NCI-H446 (cell line): ENCODE data around the gene C11orf97.
"Not testable (repeated sequence)": the region's sequence is repeated elsewhere in the genome, so short reads cannot be mapped to it uniquely, and the experiment has no call there.

ENCODE experiments used
- DNase-seq, 2 experiments: peaks; one replicate each; lab custom pipeline; 2025; lab: John Stamatoyannopoulos, UW

Gene C11orf97, protein sequence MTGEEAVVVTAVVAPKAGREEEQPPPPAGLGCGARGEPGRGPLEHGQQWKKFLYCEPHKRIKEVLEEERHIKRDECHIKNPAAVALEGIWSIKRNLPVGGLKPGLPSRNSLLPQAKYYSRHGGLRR

DNA sequence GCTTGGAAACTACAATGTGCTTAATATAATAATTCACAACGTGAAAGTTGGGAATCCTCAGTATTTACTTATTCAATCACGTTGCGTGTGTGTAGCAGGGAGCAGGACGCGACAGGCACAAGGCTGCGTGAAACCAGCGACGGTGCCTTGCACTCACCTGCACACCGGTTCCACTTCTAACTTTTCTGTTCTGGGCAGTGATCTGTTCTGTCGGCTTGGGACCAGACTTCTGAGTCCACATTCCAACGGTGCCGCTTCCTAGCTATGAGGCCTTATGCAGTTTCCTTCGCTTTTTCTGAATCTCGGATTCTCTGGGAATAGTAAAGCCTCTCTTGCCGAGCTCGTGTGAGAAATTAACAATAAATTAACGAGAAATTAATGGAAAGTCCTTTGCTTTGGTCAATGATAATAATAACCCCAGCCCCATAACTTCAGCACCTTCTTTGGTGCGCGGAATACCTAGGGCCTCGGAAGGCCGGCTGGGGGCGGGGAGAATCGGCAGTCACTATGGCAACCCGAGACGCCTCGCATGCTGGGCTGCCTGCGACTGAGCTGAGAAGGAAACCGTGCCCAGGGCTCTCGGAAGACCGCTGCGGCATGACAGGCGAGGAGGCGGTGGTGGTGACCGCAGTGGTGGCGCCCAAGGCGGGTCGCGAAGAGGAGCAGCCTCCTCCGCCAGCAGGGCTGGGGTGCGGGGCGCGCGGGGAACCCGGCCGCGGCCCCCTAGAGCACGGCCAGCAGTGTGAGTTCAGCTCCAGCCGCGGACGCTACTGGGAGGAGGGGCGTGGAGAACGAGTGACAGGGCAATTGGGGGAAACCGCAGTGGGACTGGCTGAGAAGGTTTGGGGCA is at the start of gene C11orf97:
C11orf97 (plus strand) TSS at position 530 of the 850 bp plus-strand sequence; CDS start at position 598, 68 bp downstream.
- no peak for DNase-seq

DNA sequence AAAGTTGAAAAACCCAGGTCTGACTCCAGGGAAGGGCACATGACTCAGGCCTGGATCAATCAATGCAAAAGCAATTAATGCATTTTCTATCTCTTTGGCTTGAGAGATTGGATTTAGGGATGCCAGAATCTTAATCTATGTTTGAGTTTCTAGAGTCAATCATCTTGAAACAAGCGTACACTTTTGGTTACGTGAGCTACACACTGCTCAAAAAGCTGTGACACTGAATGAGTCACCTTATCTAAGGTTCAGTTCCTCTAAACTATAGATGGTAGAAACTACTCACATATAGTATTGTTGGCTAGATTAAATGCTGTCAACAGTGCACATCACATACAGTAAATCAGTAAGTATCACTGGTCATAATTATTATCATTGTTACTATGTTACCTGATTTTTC is 42.8 kb upstream of the C11orf97 start:
- DNase-seq = no peak

DNA sequence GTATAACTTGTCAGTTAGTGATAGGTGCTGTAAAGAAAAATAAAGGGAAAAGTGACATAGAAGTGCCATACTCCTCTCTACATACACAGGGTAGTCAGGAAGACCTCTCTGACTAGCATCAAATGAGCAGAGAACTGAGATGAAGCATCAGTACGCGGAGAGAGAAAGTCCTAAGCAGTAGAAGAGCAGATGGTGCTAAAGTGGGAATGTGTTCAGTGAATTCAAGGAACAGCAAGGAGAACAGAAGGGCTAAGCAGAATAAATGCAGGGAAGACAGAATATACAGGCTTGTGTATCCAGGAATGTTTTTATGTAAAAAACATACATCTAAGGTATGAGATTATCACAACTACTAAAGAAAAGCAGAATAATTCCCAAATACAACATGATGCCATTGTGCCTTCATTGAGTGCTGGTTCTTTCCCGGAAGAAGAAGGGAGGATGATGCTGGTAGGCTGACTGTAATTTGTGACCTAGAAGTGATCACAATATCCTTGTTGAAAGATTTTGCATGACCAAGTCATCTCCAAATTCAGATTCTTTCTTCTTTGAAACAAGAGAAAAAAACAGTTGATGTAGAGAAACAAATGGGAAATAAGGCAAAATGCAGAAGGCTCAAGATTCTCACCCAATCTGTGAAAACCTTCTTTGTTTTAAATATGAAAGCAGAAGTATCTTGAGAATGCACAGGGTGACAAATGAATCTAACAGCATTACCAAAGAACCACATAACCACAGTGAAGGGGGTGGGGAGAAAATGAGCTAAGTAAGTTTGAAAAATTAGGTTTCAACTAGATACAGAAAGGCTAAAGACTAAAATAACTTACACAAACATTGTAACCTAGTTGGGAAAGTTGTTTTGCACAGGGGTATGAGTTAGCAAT is 39.1 kb upstream of the C11orf97 start:
- DNase-seq = no peak

DNA sequence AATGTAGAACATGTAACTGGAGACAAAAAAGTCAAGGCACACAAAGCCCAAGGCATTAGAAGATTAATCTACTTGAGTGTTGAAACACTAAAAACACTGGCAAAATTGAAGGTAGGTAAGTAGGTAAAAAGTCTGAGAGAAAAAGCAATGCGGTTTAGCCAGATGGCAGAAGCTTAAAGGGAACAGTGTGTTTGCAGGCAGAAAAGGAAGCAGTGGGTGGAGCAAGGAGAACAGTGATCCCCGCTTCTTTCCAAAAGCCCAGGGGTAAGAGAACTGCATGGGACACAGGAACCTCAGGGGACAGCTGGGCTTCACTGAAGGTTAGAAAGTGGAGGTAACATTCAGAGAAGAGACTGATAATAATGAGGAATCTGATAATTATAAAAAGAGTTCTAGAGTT is 34.6 kb upstream of the C11orf97 start:
- no peak for DNase-seq

DNA sequence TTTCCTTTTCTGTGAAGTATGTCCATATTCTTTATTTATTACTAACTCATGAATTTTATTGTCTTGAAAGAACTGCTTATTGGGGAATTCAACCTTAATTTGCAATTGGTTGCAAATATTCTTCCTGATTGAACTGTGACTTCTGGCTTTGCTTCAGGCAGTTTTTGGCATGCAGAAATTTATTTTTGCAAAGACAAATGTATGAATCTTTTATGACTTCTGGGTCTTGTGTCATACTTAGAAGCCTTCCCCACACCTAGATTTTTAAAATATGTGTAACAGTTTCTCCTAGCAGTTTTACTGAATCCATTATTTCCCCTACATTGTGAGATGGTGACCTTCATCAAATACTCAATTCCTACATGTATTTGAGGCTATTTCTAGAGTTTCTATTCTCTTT is 30.9 kb upstream of the C11orf97 start:
- no peak for DNase-seq

DNA sequence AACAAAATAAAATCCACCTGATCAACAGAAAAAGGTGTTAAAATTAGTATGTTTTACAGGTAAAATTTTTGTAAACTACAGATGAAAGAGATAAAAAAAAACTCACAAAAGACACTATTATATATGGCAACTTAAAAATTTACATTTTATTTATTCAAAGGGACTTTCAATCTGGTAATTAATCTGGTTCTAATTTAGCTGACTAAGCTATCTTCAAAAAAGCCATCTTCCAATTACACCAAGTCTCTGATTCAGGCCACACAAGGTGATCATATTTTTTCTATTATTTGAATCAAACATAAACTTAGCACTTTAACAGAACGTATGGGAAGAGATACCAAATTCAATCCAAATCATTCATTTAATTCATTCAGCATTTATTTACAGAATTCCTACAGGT is 26.2 kb upstream of the C11orf97 start:
- DNase-seq = no peak

DNA sequence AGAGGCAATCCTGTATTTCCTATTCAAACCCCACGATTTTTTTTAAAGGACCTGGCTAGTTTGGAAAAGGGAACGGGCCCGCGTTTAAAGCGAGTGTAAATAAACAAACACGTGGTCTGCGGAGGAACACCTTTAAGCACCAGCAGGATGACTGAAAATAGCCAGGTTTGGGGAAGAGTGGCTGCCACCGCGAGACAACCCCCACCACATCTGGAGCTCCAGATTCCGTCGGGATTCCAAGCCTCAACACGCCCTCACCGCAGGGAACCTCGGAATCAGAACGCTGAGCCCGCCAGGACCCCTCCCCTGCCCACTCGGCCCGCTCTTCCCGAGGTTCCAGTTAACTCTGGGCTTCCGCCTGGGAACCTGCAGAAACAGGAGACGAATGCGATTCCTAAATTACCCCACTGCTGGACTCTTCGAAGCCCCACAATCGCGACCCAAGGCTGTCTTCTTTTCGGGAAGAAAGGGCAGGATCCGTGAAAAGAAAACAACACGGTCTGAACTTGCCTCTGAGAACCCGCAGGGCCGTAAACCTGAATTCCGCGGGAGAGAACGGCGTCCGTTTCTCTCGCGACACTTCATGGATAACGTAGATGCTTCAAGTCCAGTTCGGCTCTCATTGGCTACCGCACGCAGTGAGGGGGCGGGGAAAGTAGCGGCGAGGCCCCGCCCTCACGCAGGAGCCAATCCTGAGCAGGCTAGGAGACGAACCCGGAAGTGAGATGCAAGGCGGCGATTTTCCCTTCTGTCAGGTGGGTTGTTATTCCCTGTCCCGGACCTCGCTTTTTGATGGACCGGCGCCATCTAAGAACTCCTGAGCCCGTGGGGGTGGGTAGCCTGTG is 18.8 kb upstream of the C11orf97 start, which contains the start of the genes ANKRD49 and MRE11:
ANKRD49 (plus strand) TSS at position 704 of the 845 bp plus-strand sequence. CDS start 2,710 bp downstream, outside the sequence.
MRE11 (minus strand) TSS at position 564 of the 845 bp plus-strand sequence. CDS start 1,043 bp downstream, outside the sequence.
- peak; percentile 98 to 99 for DNase-seq

DNA sequence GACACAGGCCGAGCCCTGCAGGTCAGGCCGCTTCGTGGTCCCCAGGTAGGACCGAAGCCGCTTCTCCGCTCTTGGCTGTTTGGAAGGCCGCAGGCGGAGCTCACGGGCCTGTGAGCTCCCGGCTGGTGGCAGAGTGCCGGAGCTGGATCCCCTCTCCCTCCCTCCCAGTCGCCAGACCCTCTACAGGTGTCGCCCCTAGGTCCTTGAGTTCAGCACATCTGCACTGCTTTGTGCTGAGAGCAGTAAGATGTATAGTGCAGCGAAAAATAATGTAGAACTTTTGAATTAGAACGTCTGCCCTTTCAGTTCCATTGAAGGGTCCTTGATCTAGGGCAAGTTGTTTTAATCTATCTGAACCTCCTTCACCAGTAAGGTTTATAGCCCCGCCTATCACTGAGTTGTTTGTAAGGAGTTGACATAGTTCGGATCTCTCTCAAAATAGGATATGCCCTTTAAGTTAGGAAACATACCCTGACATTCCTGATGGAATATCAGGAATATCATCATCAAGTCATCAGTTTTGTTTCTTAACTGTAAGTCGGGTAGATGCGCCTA is 18.1 kb upstream of the C11orf97 start:
- DNase-seq = no peak

DNA sequence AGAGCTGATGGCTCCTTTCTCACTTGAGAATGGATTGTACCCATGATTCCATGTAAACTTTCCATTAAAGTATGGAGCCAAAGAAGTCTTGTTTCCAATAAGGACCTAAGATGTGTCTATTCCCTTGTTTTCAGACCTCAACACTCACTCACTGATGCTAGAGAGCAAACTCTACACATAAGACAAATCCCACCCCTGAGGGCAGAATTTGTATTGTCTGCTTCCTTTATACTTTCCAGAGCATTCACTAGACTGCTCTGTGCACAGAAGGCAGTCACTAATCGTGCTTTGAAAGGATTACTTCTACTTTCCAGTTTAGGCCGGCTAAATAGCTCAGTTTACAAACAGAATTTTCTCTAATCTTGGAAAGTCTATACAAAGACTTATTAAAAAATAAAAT is 12.1 kb upstream of the C11orf97 start:
- no peak for DNase-seq

DNA sequence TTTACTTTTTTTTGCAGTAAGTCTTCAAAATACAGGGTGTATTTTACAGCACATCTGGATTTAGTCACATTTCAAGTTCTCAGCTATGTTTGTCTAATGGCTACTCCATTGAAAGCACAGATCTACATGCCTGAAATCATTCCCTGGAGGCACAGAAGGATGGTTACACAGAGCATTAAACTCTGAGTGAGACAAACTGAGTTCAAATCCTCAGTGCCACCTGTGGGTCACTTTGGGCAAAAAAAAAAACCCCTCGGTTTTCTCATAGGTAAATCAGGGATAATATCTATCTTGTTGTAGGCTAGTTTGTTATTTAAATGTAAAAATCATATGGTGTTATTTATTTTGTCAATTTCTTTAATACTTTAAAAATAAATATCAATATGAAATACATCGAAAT is 10.7 kb upstream of the C11orf97 start:
- no peak for DNase-seq

DNA sequence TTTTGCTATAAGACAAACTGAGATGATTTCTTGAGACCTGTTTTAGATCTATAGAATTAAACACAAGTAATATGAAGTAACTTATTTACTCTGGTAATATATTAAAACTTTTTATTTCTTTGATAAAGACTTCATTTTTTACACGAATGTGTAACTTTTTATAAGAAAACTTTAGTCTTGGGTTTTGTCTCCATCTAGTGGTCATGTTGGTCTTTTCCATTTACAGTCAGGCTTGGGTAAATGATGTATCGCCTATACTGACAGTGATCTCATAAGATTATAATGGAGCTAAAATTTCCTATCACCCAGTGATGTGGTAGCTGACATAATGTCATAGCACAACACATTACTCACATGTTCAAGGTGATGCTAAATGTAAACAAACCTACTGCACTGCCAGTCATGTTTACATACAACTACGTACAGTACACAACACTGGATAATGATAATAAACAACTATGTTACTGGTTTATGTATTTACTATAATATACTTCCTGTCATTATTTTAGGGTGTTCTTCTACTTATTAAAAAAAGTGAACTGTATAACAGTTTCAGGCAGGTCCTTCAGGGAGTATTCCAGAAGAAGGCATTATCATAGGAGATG is 7.5 kb upstream of the C11orf97 start:
- DNase-seq = peak; percentile 39 to 67

DNA sequence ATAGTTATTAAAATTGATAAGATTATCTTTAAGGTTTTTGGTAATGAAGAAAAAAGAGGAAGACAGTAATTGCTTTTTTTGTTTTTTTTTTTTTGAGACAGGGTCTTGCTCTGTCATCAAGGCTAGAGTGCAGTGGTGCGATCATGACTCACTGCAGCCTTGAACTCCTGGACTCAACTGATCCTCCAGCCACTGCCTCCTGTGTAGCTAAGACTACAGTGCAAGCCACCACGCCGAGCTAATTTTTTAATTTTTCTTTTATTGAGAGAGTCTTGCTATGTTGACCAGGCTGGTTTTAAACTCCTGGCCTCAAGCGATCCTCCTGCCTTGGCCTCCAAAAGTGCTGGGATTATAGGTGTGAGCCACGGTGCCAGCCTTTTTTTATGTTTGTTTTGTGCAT is 5.7 kb upstream of the C11orf97 start:
- DNase-seq = not testable (repeated sequence)

DNA sequence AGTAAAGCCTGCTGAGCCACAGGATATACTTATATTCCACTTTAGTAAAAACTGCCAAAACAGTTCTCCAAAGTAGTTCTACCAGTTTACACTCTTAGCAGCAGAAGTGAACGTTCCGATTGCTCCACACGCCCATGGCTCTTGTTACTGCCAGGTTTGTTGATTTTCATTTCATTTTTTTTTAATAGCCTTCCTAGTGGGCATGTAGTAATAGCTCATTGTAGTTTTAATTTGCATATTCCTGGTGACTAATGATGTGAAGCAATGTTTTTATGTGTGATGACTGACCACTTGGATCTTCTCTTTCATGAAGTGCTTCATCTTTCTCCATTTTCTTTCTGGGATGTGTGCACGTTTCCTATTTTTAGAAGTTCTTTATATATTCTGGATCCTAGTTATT is 4.8 kb upstream of the C11orf97 start:
- DNase-seq = no peak

DNA sequence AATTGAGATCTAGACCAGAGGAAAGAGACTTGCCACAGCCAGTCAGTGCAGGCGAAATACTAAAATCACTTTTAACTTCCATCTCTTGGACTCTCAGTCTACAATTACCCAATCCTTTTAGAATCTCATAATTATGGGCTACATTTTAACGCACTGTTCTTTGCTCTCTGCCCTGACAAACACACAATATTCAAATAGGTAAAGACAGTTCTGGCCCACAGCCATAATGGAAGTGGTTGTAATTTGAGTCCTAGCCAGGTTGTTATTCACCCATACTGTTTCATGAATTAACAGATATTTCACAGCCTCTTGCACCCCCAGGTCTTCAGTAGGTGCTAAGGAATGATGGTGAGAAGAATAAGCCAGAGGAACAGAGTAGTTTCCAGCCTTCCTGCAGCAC is 830 bp downstream of the C11orf97 start:
- DNase-seq = no peak

DNA sequence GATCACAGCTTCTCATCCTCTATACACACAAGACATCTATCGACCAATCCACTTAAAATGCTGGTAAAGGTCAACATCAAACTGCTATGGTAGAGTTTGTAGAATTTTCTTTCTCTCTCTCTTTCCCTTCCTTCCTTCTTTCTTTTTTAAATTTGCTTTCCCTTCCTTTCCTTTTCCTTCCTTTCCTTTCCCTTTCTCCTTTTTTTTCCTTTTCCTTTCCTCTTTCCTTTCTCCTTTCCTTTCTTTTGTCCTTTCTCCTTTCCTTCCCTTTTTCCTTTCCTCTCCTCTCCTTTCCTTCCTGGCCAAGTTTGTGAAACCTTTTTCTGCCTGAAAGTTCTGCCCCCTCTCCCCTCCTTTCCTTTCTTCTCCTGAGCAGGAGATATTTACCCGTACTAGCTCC is 3.1 kb downstream of the C11orf97 start:
- no peak for DNase-seq

DNA sequence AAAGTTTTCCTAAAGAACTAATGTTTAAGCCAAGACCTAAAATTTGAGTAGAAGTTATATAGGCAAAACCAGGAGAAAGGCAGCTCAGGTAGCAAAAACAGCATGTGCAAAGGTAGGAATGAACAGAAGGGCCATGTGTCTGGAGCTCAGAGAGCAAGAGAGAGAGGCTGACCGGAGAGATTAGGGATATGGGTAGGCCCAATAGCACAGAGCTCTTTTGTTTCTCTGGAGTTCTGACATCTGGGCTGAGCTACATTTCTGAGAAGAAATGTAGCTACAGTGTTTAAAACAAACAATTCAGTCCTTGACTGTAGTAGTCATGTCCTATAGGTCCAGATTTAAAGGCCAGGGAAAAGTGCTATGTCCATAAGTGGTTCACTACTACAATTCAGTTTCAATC is 4.5 kb downstream of the C11orf97 start:
- DNase-seq = no peak

DNA sequence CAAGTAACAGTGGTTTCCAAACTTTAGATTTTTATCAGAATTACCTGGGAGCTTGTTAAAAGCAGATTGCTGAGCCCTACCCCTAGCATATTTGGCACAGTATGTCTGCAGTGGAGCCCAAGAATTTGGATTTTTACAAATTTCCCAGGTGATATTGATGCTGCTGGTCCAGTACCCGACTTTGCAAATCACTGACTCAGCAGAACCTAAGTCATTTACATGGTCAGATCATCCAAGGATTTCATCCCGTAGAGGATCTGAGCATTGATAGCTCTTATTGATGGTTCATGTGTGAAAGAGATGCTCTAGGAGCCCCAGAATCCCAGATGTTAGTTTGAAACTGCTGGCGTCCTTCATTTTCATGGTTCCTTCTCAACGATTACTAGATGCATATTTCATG is 6.0 kb downstream of the C11orf97 start:
- no peak for DNase-seq

DNA sequence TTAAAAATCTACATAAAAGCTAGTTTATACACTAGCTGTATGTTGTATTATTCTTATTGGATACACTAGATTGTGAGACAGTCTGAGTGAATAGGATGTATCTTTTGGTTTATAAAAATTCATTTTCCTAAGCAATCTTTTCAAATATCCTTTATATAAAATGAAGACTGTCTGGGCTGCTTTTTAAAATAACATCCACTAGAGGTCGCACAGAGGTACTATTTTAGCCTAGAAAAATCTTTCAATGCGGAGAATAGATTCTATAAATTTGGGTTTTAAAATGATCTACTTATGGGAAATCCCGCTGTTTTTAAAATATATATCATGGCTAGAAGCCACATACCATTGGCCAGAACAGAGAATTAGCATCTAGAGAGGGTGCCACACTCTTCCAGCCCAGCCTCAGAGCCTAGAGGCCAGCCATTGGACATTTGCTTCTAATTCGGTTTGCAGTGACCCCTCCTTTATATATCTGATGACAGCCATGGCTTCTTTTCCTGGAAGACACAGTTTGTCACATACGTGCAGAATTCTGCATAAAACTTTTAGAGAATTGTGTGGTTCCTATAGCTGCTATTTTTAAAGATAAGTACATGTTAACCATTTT is 7.3 kb downstream of the C11orf97 start:
- DNase-seq = peak; percentile 29 to 67

DNA sequence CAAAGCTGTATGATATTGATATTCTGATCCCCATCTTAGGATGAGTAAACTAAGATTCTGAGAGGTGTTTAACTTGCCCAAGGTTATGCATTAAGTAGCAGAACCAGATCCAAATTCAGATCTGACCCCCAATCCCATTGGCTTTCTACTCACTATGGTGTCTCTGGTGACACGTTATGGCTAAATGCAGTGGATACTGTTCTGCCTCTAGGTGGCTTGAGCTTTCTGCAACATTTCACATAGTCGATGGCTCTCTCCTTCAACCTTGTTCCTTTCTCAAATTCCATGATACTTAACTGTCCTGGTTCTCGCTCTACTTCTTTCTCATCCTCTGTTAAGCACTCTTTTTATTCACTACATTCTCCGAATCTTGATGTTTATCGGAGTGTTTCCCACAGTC is 9.4 kb downstream of the C11orf97 start:
- DNase-seq = peak in 1 of 2 experiments; percentile 18

DNA sequence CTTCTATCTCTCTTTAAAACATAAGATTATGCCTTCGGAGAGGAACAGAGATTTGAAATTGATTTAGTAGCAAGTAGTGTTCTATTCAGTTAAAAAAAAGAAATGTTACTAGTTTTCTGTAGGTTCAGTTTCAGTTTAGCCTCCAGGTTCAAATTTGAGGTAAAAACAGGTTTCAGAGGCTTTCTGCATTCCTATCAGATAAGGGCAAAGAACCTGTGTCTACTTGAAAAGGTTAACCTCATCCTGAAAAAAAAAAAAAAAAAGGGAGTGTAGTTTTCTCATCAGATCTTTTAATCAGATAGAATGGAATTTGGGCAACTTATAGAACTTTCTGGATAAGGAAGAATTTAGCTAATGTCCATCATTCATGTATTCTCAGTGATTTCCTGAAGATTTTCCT is 12.1 kb downstream of the C11orf97 start:
- no peak for DNase-seq
